GM04503 (cell line): ENCODE measurements around the gene SFPQ.
"Not testable (repeated sequence)": the region's sequence is repeated elsewhere in the genome, so short reads cannot be mapped to it uniquely, and the experiment has no call there.

Experiments used
- DNase-seq: peaks from one replicate; pipeline ENCODE4 v3.0.0-alpha.2; 2012; ENCODE audit warnings: low read depth

Gene SFPQ

GRCh38 chr1:35188578-35189392, 4.2 kb downstream of the SFPQ start:
- no peak for DNase-seq

GRCh38 chr1:35187816-35188342, 5.1 kb downstream of the SFPQ start:
- DNase-seq = no peak

GRCh38 chr1:35186239-35186638, 6.7 kb downstream of the SFPQ start:
- DNase-seq = no peak

GRCh38 chr1:35185200-35185599, 7.7 kb downstream of the SFPQ start:
- no peak for DNase-seq

GRCh38 chr1:35184495-35185199, 8.3 kb downstream of the SFPQ start:
- DNase-seq = no peak

GRCh38 chr1:35181790-35182455, 11.0 kb downstream of the SFPQ start:
- no peak for DNase-seq

GRCh38 chr1:35180776-35181374, 12.1 kb downstream of the SFPQ start:
- no peak for DNase-seq

GRCh38 chr1:35179908-35180307, 13.0 kb downstream of the SFPQ start:
- DNase-seq = no peak

- no peak for DNase-seq
These were observed 14.0 kb downstream of the SFPQ start for GRCh38 chr1:35178874-35179380.

GRCh38 chr1:35178295-35178695, 14.7 kb downstream of the SFPQ start:
- no peak for DNase-seq

GRCh38 chr1:35177237-35177786, 15.6 kb downstream of the SFPQ start:
- DNase-seq = no peak

- no peak for DNase-seq
These were observed 17.3 kb downstream of the SFPQ start for GRCh38 chr1:35175602-35176001.

GRCh38 chr1:35175098-35175576, 17.8 kb downstream of the SFPQ start:
- no peak for DNase-seq

- DNase-seq = no peak
These were observed 18.9 kb downstream of the SFPQ start for GRCh38 chr1:35173909-35174540.

- DNase-seq = no peak
These were observed 19.5 kb downstream of the SFPQ start for GRCh38 chr1:35173491-35173890.

GRCh38 chr1:35172022-35172421, 20.9 kb downstream of the SFPQ start:
- DNase-seq = no peak

- DNase-seq = no peak
These were observed 21.4 kb downstream of the SFPQ start for GRCh38 chr1:35171579-35171978.

GRCh38 chr1:35164893-35165292, 28.1 kb downstream of the SFPQ start:
- DNase-seq = no peak

- no peak for DNase-seq
These were observed 41.7 kb downstream of the SFPQ start for GRCh38 chr1:35151220-35151619.

GRCh38 chr1:35145892-35146549, 46.9 kb downstream of the SFPQ start:
- not testable (repeated sequence) for DNase-seq
